Endodermal cell (in vitro differentiated cells): ENCODE data around the gene ATP6AP2. TPM values are rescaled to one million over a fixed set of nuclear protein-coding genes. Genes with fewer than 3 reads are reported as not detected.

ENCODE experiments used
- DNase-seq: peaks from one replicate; pipeline ENCODE4 v3.0.0-alpha.2; 2017
- H3K27ac ChIP-seq: 2 replicates; pipeline ENCODE4 v1.5.1; 2013; ENCODE audit warnings: mild to moderate bottlenecking, low read depth, low read length, moderate library complexity
- H3K27me3 ChIP-seq: 2 replicates; pipeline ENCODE4 v1.6.1; 2013; ENCODE audit warnings: mild to moderate bottlenecking, low read length, moderate library complexity; ENCODE audit not compliant: insufficient read depth, control insufficient read depth, poor library complexity, severe bottlenecking
- H3K36me3 ChIP-seq: 2 replicates; pipeline ENCODE4 v1.7.0; 2013; ENCODE audit warnings: mild to moderate bottlenecking, low read length, moderate library complexity; ENCODE audit not compliant: control insufficient read depth, insufficient read depth
- H3K4me1 ChIP-seq: one replicate; pipeline ENCODE4 v1.7.0; 2013; ENCODE audit warnings: low read length; ENCODE audit not compliant: control insufficient read depth, insufficient read depth
- H3K4me3 ChIP-seq: 2 replicates; pipeline ENCODE4 v1.5.1; 2013; ENCODE audit warnings: mild to moderate bottlenecking, low read length, moderate library complexity
- H3K9ac ChIP-seq: 2 replicates; pipeline ENCODE4 v1.6.1; 2013; ENCODE audit warnings: mild to moderate bottlenecking, low read length, moderate library complexity; ENCODE audit not compliant: poor library complexity, severe bottlenecking; ENCODE audit errors: extremely low read depth
- H3K9me3 ChIP-seq: 2 replicates; pipeline ENCODE4 v1.6.1; 2013; ENCODE audit warnings: mild to moderate bottlenecking, low read length, moderate library complexity; ENCODE audit not compliant: control insufficient read depth
- H3K27ac Mint-ChIP-seq: 2 replicates; pipeline ENCODE4 v1.8.0; 2020; ENCODE audit warnings: mixed read lengths
- H3K27me3 Mint-ChIP-seq: 2 replicates; pipeline ENCODE4 v1.8.0; 2021; ENCODE audit warnings: mild to moderate bottlenecking, mixed read lengths; ENCODE audit not compliant: insufficient read depth
- H3K36me3 Mint-ChIP-seq: 2 replicates; pipeline ENCODE4 v1.8.0; 2020; ENCODE audit warnings: low read depth, mixed read lengths
- H3K4me1 Mint-ChIP-seq: 2 replicates; pipeline ENCODE4 v1.8.0; 2020; ENCODE audit warnings: mixed read lengths
- H3K4me3 Mint-ChIP-seq: 2 replicates; pipeline ENCODE4 v1.8.0; 2020; ENCODE audit warnings: mild to moderate bottlenecking, moderate library complexity, mixed read lengths
- H3K9me3 Mint-ChIP-seq: 2 replicates; pipeline ENCODE4 v1.8.0; 2020; ENCODE audit warnings: mild to moderate bottlenecking, mixed read lengths
- WGBS, 2 experiments: methylation state at CpG; one replicate each; pipeline versions ENCODE4 v1.1.5 to v1.1.7; 2013; ENCODE audit warnings: missing lambda C conversion rate in 2 of 2, mixed read lengths in 1 of 2; ENCODE audit not compliant: insufficient coverage in 1 of 2, insufficient read length in 1 of 2; 5-methylcytosine and 5-hydroxymethylcytosine counted together
- total RNA-seq, 2 donors: library from RNA; stranded (reverse); fragmentation: NEBNext Ultra II Directional in 1 of 2; extraction: Animal tissue kit (Norgen Biotek cat#: 25700) in 1 of 2; gene quantifications; 2 replicates in 1 of 2; 3 replicates in 1 of 2; pipeline ENCODE4 v1.2.1, GENCODE V29; 2021
- TF ChIP-seq, protein P1 (sequence below): fragments of 200-600 bp; sonication (generic); conservative IDR thresholded peaks from 2 replicates; pipeline ENCODE4 v1.5.0; 2021; ENCODE audit warnings: antibody characterized with exemption, mild to moderate bottlenecking

ATP6AP2 gene
- total RNA-seq, 2 donors from 2014 or later, result 67.0 to 82.2 TPM

DNA sequence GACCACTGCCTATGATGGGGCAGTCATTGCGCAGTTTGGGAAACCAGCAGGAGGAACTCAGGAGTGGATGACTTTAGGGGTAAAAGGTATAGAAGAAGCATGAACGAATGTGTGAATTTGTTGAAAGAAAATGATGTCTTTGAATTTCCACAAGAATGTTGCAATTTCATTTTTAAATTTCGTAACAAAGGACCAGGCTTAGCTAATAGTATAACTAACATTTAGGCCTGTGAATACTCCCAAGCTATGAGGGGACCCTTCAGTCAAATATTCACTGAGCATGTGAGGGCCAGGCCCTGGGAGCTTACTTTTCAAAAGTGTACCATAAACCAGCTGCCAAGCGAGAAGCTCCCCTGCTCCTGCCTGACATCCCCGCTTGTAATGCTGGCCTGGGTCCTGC is 47.7 kb downstream of the ATP6AP2 start:
- H3K27me3 ChIP-seq, result no peaks in the 10 kb centered on the region
- Mint-ChIP-seq H3K4me1 (no peaks in the 10 kb centered on the region), H3K4me3 (no peak overlapping the region)

DNA sequence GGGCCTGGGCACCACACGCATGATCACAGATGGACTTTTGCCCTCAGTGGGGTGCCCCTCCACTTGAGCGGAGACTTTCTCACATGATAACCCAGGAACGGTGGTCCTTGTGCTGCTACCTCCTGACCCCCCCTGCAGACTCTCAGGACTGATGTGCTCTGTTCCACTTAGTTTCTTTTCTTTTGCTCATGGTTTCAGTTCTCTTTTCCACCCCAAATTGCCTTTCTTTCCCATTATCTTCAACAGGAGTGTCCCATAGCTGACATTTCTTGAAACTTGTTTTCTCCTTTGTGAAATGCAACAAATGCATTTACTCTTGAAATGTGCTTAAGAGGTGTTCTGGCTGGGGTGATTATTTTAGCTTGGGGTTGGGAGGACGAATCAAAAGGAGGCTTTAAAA is 51.4 kb downstream of the ATP6AP2 start:
- peaks cover 17% of the 10 kb centered on the region for H3K9me3 Mint-ChIP-seq
- no peak for DNase-seq
- Histone ChIP-seq H3K4me3 (no peak overlapping the region), H3K9me3 (no peaks in the 10 kb centered on the region), H3K27ac (no peak overlapping the region), H3K27me3 (no peaks in the 10 kb centered on the region), H3K4me1 (no peaks in the 10 kb centered on the region), H3K9ac (no peak overlapping the region), H3K36me3 (peaks cover 40% of the 10 kb centered on the region)
- no peaks in the 10 kb centered on the region for H3K4me1 Mint-ChIP-seq
- TF ChIP-seq, protein P1, sequence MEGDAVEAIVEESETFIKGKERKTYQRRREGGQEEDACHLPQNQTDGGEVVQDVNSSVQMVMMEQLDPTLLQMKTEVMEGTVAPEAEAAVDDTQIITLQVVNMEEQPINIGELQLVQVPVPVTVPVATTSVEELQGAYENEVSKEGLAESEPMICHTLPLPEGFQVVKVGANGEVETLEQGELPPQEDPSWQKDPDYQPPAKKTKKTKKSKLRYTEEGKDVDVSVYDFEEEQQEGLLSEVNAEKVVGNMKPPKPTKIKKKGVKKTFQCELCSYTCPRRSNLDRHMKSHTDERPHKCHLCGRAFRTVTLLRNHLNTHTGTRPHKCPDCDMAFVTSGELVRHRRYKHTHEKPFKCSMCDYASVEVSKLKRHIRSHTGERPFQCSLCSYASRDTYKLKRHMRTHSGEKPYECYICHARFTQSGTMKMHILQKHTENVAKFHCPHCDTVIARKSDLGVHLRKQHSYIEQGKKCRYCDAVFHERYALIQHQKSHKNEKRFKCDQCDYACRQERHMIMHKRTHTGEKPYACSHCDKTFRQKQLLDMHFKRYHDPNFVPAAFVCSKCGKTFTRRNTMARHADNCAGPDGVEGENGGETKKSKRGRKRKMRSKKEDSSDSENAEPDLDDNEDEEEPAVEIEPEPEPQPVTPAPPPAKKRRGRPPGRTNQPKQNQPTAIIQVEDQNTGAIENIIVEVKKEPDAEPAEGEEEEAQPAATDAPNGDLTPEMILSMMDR, result no peak
- WGBS, 2 experiments, result 95 to 100% methylated on average over 1 to 4 of the region's 4 CpGs
- no peaks in the 10 kb centered on the region for H3K27me3 Mint-ChIP-seq
- no peak overlapping the region for H3K4me3 Mint-ChIP-seq
- H3K27ac Mint-ChIP-seq, result no peak overlapping the region
- H3K36me3 Mint-ChIP-seq, result peaks cover 54% of the 10 kb centered on the region

More for the DNA sequence above, 47.7 kb downstream of the ATP6AP2 start:
- TF ChIP-seq, protein P1, result no peak
- Histone ChIP-seq H3K9ac (no peak overlapping the region), H3K4me1 (no peaks in the 10 kb centered on the region), H3K27ac (no peak overlapping the region), H3K9me3 (no peaks in the 10 kb centered on the region), H3K4me3 (no peak overlapping the region), H3K36me3 (peaks cover 7% of the 10 kb centered on the region)
- 94% methylated on average over 5 of the region's 5 CpGs; no CpG with 5 or more reads in 1 of the 2 experiments for WGBS, 2 experiments
- Mint-ChIP-seq H3K36me3 (peaks cover 22% of the 10 kb centered on the region), H3K27me3 (no peaks in the 10 kb centered on the region), H3K27ac (no peak overlapping the region), H3K9me3 (peaks cover 19% of the 10 kb centered on the region)
- no peak for DNase-seq

DNA sequence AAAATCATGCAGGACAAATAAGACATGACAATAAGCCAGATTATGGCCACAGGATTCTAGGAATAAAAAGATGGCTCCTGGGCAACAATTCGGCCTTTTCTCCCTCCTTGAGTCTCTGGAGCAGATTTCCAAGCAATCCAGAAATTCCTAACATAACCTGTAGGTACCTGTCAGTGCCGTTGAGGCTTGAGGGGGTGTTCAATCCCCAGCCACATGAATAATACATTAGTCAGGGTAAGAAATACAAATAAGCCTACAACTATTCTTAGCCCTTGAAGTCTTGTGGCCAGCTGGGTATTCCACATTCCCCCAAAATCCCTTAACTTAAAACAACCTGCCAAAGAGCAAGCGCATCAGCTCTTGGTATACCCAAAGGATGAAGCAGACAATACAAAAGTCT is 56.9 kb downstream of the ATP6AP2 start:
- Histone ChIP-seq H3K4me3 (no peak overlapping the region), H3K9me3 (no peaks in the 10 kb centered on the region), H3K4me1 (no peaks in the 10 kb centered on the region), H3K9ac (no peak overlapping the region), H3K27me3 (no peaks in the 10 kb centered on the region), H3K36me3 (peaks cover 35% of the 10 kb centered on the region), H3K27ac (no peak overlapping the region)
- Mint-ChIP-seq H3K27me3 (no peaks in the 10 kb centered on the region), H3K27ac (no peak overlapping the region), H3K9me3 (peaks cover 29% of the 10 kb centered on the region), H3K4me3 (no peak overlapping the region), H3K36me3 (peaks cover 53% of the 10 kb centered on the region), H3K4me1 (no peaks in the 10 kb centered on the region)
- TF ChIP-seq, protein P1, result no peak
- DNase-seq, result no peak
- WGBS, 2 experiments, result 82% methylated on average over 3 of the region's 3 CpGs; no CpG with 5 or more reads in 1 of the 2 experiments
